ENCODE data around the gene SSX2IP.

DNA sequence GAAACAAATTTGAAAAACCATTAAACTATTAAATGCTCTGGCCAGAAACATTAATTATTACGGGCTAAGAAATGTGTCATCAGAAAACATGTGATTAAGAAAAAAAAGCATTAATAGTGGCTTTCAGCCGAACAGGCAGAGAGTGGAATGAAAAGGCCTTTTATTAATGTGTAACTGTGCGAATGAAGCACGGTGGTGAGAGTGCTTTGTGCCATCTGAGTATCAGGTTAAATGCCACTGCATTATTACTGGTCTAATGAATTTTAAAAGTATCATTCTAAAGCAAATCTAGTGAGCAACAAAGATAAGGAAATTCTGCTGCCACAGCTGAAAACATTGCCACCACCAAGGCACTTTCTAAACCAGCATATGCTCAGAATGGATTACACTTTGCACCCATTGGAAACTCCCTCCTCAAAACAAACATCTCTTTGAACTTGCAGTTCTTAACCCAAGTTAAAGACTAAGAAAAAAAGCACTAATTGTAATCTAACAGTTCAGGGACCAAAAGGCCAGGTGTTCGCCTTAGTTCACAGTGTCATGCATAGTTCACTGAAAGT lies 30.0 kb upstream of the SSX2IP start:
- TF ChIP-seq EP300 (IDR thresholded peaks at IDR 0.05) = no peak
- TF ChIP-seq, protein P1, sequence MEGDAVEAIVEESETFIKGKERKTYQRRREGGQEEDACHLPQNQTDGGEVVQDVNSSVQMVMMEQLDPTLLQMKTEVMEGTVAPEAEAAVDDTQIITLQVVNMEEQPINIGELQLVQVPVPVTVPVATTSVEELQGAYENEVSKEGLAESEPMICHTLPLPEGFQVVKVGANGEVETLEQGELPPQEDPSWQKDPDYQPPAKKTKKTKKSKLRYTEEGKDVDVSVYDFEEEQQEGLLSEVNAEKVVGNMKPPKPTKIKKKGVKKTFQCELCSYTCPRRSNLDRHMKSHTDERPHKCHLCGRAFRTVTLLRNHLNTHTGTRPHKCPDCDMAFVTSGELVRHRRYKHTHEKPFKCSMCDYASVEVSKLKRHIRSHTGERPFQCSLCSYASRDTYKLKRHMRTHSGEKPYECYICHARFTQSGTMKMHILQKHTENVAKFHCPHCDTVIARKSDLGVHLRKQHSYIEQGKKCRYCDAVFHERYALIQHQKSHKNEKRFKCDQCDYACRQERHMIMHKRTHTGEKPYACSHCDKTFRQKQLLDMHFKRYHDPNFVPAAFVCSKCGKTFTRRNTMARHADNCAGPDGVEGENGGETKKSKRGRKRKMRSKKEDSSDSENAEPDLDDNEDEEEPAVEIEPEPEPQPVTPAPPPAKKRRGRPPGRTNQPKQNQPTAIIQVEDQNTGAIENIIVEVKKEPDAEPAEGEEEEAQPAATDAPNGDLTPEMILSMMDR (IDR thresholded peaks at IDR 0.05) = no peak
- TF ChIP-seq POLR2AphosphoS5 (IDR thresholded peaks at IDR 0.05) = no peak
- TF ChIP-seq POLR2A (IDR thresholded peaks at IDR 0.05) = no peak

All from stomach (tissue), 4 donors.